NCI-H2171 (cell line): Measurements from ENCODE around the gene FERMT3.

Experiments used
- DNase-seq: peaks from one replicate; lab custom pipeline; 2025; lab: John Stamatoyannopoulos, UW

Gene FERMT3

GRCh38 chr11:64186492-64187165, 19.9 kb upstream of the FERMT3 start:
- no peak for DNase-seq

DNA sequence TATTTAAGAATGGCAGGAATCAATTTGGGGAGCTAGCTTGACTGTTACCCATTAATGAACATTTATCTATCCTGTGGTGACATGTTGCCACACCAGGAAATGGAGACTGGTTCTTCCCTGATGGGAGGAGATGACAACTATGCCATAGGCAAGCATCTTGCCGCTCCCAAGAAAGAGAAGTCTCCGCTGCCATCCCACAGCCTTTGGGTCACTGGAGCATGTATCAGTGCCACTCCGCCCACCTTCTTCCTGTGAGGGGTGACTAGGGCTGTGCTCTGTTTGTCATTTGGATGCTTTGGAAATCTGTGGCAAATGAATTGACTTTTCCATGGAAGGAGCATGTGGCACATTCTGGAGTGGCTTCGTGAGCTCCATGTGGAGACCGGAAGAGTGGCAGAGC, 14.1 kb upstream of the FERMT3 start:
- DNase-seq = no peak

DNA sequence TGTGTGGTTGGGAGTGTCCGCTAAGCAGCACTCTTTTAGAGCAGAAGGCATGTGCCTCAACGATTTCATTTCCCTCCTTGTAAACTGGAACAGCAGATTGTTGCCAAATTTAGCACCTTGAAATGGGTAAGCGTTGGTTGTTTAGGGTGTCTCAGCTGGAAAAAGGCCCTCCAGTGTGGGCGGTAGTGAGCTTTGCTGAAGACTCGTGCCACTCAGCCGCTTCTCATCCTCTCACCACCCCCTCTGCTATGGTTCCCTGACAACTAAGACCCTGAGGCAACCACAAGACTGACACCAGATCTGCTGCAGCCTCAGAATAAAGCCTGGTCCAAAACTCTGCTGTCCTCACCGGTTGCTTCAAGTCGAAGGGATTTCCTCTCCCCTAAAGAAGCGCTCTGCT, 9.9 kb upstream of the FERMT3 start:
- no peak for DNase-seq

DNA sequence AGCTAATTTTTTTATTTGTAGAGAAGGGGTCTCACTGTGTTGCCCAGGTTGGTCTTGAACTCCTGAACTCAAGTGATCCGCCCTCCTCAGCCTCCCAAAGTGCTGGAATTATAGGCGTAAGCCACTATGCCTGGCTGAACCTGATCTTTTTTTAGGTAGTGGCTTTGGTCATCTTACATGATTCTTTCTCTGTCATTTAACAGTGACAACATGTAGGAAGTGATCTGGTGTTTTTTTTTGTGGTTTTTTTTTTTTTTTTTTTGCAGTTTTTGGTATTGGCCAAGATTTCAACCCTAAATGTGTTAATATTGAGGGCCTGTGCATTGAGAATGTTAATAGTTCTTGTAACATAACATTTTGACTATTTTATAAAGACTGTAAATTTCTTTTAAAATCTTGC, 8.0 kb upstream of the FERMT3 start:
- DNase-seq = no peak

DNA sequence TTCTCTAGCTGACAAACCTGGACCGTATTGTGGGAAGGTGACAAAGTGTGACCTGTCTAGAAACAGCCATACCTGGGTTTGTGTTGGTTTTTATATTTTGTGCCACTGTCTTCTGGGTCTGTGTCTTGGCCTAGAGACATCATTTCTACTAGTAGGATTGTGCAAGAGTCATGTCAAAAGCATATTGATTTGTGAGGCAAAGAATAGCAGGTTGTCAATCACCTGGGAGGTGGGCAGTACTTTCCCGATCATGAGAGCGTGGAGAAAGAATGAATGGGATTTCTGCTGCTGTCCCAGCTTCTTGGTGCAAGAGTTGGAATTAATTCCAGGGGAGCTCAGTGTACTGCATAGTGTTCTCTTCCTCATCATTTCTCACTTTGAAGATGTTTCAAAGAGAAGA, 5.0 kb upstream of the FERMT3 start:
- no peak for DNase-seq

DNA sequence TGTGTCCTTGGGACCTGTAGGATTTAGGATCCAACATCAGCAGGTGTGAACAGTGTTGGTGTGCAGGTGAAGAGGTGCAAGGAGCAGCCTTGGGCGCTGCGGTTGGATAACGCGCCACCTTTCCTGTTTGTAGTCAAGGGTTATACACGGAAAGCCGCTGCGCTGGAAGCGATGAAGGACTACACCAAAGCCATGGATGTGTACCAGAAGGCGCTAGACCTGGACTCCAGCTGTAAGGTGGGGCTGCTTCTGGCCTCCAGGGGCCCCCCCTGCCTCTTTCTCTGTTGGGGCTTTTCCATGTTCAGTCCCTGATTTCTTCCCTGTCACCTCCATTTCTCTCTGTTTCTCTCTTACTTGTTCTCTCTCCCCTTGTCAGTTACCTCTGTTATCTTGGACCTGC, 3.5 kb upstream of the FERMT3 start:
- DNase-seq = no peak

DNA sequence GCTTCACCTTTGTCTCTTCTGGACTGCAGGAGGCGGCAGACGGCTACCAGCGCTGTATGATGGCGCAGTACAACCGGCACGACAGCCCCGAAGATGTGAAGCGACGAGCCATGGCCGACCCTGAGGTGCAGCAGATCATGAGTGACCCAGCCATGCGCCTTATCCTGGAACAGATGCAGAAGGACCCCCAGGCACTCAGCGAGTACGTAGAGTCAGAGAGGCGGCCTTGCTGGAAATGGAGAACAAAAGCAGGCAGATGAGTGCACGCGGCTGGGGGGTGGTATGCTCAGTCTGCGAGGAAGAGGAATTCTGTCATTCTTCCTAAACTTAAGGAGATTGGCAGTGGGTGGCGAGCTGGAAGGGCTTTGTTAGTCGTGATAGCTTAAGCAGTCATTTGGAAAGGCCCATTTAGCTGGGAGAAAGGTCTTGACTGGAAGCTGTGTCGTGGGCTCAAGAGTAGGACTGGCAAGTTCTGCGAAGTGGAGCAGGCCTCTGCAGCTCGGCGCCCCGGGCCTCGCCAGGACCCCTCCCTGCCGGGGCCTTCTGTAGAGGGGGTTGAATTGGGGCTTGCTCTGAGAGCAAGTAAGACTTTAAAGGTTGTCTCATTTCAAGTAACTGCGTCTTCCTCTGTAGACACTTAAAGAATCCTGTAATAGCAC, 3.0 kb upstream of the FERMT3 start:
- no peak for DNase-seq

DNA sequence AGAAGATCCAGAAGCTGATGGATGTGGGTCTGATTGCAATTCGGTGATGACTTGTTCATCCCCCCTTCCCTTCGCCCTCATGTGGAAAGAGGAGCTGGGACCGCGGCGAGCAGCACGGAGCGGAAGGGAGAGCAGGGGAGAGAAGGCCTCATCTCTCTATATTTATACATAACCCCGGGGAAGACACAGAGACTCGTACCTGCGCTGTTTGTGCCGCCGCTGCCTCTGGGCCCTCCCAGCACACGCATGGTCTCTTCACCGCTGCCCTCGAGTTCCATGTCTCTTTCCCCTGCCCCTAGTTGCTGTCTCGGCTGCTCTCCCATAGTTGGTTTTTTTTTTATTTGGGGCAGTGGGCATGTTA, 2.5 kb upstream of the FERMT3 start:
- no peak for DNase-seq

- DNase-seq = peak; percentile 99
These were observed 2.0 kb upstream of the FERMT3 start for GRCh38 chr11:64204464-64204989.

GRCh38 chr11:64207256-64208085, 950 bp downstream of the FERMT3 start:
- no peak for DNase-seq

GRCh38 chr11:64208086-64208795, 1.7 kb downstream of the FERMT3 start:
- no peak for DNase-seq

GRCh38 chr11:64208796-64209562, 2.5 kb downstream of the FERMT3 start:
- DNase-seq = no peak

- DNase-seq = no peak
These were observed 3.0 kb downstream of the FERMT3 start for GRCh38 chr11:64209563-64209843.

- no peak for DNase-seq
These were observed 3.9 kb downstream of the FERMT3 start for GRCh38 chr11:64210301-64211020.

GRCh38 chr11:64211181-64211872, 4.8 kb downstream of the FERMT3 start:
- DNase-seq = no peak

DNA sequence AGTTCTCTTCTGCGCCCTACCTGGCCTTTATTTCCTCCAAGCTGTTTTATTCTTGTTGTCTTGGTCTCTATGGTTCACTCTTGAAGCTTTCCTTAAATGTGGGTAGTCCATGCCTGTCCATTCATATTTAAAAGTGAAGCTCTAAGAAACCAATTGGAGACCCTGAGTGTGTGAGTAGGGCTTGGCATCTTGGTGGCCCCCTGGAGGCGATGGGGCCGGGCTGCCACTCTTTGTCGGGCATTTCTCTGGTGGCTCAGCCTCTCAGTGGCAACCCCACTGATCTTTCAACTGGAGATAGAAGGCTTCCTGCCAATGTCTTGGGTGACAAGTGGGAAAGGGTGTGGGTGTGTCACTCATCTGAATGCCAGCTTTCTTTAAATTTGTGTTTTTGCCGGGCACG, 10.4 kb downstream of the FERMT3 start:
- no peak for DNase-seq

- DNase-seq = no peak
These were observed 12.3 kb downstream of the FERMT3 start for GRCh38 chr11:64218628-64219353.

- DNase-seq = no peak
These were observed 12.8 kb downstream of the FERMT3 start for GRCh38 chr11:64219354-64219684.

DNA sequence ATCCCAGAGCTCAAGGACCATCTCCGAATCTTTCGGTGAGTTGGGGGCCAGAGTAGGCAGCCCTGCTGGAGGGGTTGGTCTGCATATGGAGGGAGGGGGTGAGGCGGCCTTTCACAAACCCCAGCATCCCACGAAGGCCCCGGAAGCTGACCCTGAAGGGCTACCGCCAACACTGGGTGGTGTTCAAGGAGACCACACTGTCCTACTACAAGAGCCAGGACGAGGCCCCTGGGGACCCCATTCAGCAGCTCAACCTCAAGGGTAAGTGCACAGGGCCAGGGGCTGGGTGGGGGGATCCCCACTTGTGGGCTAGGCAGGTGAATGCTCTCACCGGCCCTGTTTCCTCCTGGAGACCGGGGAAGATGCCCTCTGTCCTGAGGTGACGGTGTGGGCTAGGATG, 13.2 kb downstream of the FERMT3 start:
- no peak for DNase-seq

GRCh38 chr11:64220271-64220670, 13.8 kb downstream of the FERMT3 start:
- no peak for DNase-seq
